OCI-LY1 (cell line): ENCODE data around the gene HBD.
"Not testable (repeated sequence)": the region's sequence is repeated elsewhere in the genome, so short reads cannot be mapped to it uniquely, and the experiment has no call there.

ENCODE experiments used
- H2AFZ ChIP-seq: fragments of 200-600 bp; sonication (generic), shearing (Covaris generic); 2 replicates; pipeline ENCODE4 v1.6.0; 2014; ENCODE audit warnings: antibody characterized with exemption, mild to moderate bottlenecking, low read length
- H3F3A ChIP-seq: fragments of 200-600 bp; sonication (generic), shearing (Covaris generic); 2 replicates; pipeline ENCODE4 v1.6.0; 2014; ENCODE audit warnings: mild to moderate bottlenecking, antibody characterized with exemption, low read length, moderate library complexity; ENCODE audit not compliant: insufficient read depth
- H3K27ac ChIP-seq: fragments of 200-600 bp; sonication (generic); 2 replicates; pipeline ENCODE4 v1.5.1; 2014; ENCODE audit warnings: low read length, mixed run types, mild to moderate bottlenecking, low read depth; ENCODE audit not compliant: poor library complexity, severe bottlenecking
- H3K27me3 ChIP-seq: fragments of 200-600 bp; sonication (generic); 2 replicates; pipeline ENCODE4 v1.6.0; 2014; ENCODE audit warnings: antibody characterized with exemption, mild to moderate bottlenecking, low read length, moderate library complexity; ENCODE audit not compliant: insufficient read depth
- H3K36me3 ChIP-seq: fragments of 200-600 bp; sonication (generic); 2 replicates; pipeline ENCODE4 v1.6.1; 2014; ENCODE audit warnings: mild to moderate bottlenecking, antibody characterized with exemption, low read length, moderate library complexity, mixed read lengths; ENCODE audit not compliant: insufficient read depth
- H3K4me1 ChIP-seq: fragments of 200-600 bp; sonication (generic); 2 replicates; pipeline ENCODE4 v1.5.1; 2014; ENCODE audit warnings: mild to moderate bottlenecking, low read length, moderate library complexity; ENCODE audit not compliant: insufficient read depth, severe bottlenecking
- H3K4me2 ChIP-seq: fragments of 200-600 bp; sonication (generic), shearing (Covaris generic); 2 replicates; pipeline ENCODE4 v1.6.1; 2014; ENCODE audit warnings: low read length
- H3K4me3 ChIP-seq: fragments of 200-600 bp; sonication (generic); 2 replicates; pipeline ENCODE4 v1.5.1; 2014; ENCODE audit warnings: low read length, low read depth, mild to moderate bottlenecking, mixed read lengths; ENCODE audit not compliant: poor library complexity, severe bottlenecking
- H3K79me2 ChIP-seq: fragments of 200-600 bp; shearing (Covaris generic); 2 replicates; pipeline ENCODE4 v1.6.1; 2016; ENCODE audit warnings: mixed run types, low read length, mixed read lengths; ENCODE audit not compliant: insufficient read depth
- H3K9ac ChIP-seq: fragments of 200-600 bp; sonication (generic), shearing (Covaris generic); 2 replicates; pipeline ENCODE4 v1.6.1; 2014; ENCODE audit warnings: mild to moderate bottlenecking, low read length, mixed read lengths
- H3K9me2 ChIP-seq: fragments of 200-600 bp; sonication (generic), shearing (Covaris generic); 2 replicates; pipeline ENCODE4 v1.6.1; 2014; ENCODE audit warnings: low read depth, mild to moderate bottlenecking, low read length, mixed read lengths
- H3K9me3 ChIP-seq: fragments of 200-600 bp; shearing (Covaris generic); 2 replicates; pipeline ENCODE4 v1.6.1; 2014; ENCODE audit warnings: low read length, mixed read lengths
- H4K20me1 ChIP-seq: fragments of 200-600 bp; sonication (generic), shearing (Covaris generic); 2 replicates; pipeline ENCODE4 v1.6.0; 2016; ENCODE audit warnings: mild to moderate bottlenecking, low read length; ENCODE audit not compliant: insufficient read depth
- CTCF ChIP-seq: fragments of 200-600 bp; sonication (generic), shearing (Covaris generic); IDR thresholded peaks from 2 replicates; pipeline ENCODE4 v1.5.1; 2017; ENCODE audit warnings: mild to moderate bottlenecking, antibody characterized with exemption, low read length, moderate library complexity, mixed read lengths
- EZH2 ChIP-seq: fragments of 200-600 bp; sonication (generic), shearing (Covaris generic); IDR thresholded peaks from 2 replicates; pipeline ENCODE4 v1.8.0; 2017; ENCODE audit warnings: borderline replicate concordance, mixed run types, mild to moderate bottlenecking, antibody characterized with exemption, low read length, moderate library complexity, mixed read lengths

HBD gene

GRCh38 chr11:5253440-5253839 is 19.2 kb upstream of the HBD start:
- H4K20me1 ChIP-seq, H3F3A ChIP-seq, H3K9ac ChIP-seq, H3K4me1 ChIP-seq, H3K27me3 ChIP-seq, H3K4me2 ChIP-seq, H3K79me2 ChIP-seq, H3K9me2 ChIP-seq, H3K36me3 ChIP-seq, H2AFZ ChIP-seq, H3K4me3 ChIP-seq, H3K27ac ChIP-seq, H3K9me3 ChIP-seq: not testable (repeated sequence)

- no peaks in the 10 kb centered on the region for H3F3A ChIP-seq
- H3K9me3 ChIP-seq, result no peaks in the 10 kb centered on the region
- H3K27me3 ChIP-seq, result no peaks in the 10 kb centered on the region
- no peak overlapping the region for H3K27ac ChIP-seq
- no peaks in the 10 kb centered on the region for H3K4me1 ChIP-seq
- TF ChIP-seq EZH2 (no peak), CTCF (no peak)
- no peak overlapping the region for H3K4me2 ChIP-seq
- no peaks in the 10 kb centered on the region for H3K36me3 ChIP-seq
- H2AFZ ChIP-seq, result no peak overlapping the region
- H3K9ac ChIP-seq, result no peak overlapping the region
- no peaks in the 10 kb centered on the region for H3K9me2 ChIP-seq
- no peaks in the 10 kb centered on the region for H4K20me1 ChIP-seq
- H3K4me3 ChIP-seq, result no peak overlapping the region
- no peaks in the 10 kb centered on the region for H3K79me2 ChIP-seq
Measured at GRCh38 chr11:5252919-5253265, 18.6 kb upstream of the HBD start.

- no peak overlapping the region for H3K4me2 ChIP-seq
- no peak overlapping the region for H3K27ac ChIP-seq
- no peak overlapping the region for H2AFZ ChIP-seq
- H3K36me3 ChIP-seq, result no peaks in the 10 kb centered on the region
- TF ChIP-seq EZH2 (no peak), CTCF (no peak)
- no peaks in the 10 kb centered on the region for H4K20me1 ChIP-seq
- no peak overlapping the region for H3K9ac ChIP-seq
- H3K9me2 ChIP-seq, result no peaks in the 10 kb centered on the region
- H3K9me3 ChIP-seq, result no peaks in the 10 kb centered on the region
- H3K27me3 ChIP-seq, result no peaks in the 10 kb centered on the region
- H3K4me3 ChIP-seq, result no peak overlapping the region
- H3K79me2 ChIP-seq, result no peaks in the 10 kb centered on the region
- no peaks in the 10 kb centered on the region for H3K4me1 ChIP-seq
- H3F3A ChIP-seq, result no peaks in the 10 kb centered on the region
Measured at GRCh38 chr11:5252192-5252918, 18.1 kb upstream of the HBD start.

- Histone ChIP-seq H3K9ac (no peak overlapping the region), H3K27me3 (no peaks in the 10 kb centered on the region), H3K9me2 (no peaks in the 10 kb centered on the region), H3K27ac (no peak overlapping the region), H3K9me3 (no peaks in the 10 kb centered on the region), H3K36me3 (no peaks in the 10 kb centered on the region), H2AFZ (no peak overlapping the region), H3K4me3 (no peak overlapping the region), H4K20me1 (no peaks in the 10 kb centered on the region), H3F3A (no peaks in the 10 kb centered on the region), H3K4me1 (no peaks in the 10 kb centered on the region), H3K79me2 (no peaks in the 10 kb centered on the region), H3K4me2 (no peak overlapping the region)
- TF ChIP-seq EZH2, result no peak
- no peak for TF ChIP-seq CTCF
Measured at GRCh38 chr11:5251746-5252145, 17.5 kb upstream of the HBD start.
